HepG2 (cell line): Measurements from ENCODE around the gene TMEM125. TPM values are rescaled to one million over a fixed set of nuclear protein-coding genes. Genes with fewer than 3 reads are reported as not detected.

Experiments used
- ATAC-seq: fragments of 200-7000 bp; cut with Tn5 transposase; 3 replicates; pipeline ENCODE4 v1.9.1; 2020; ENCODE audit warnings: mild to moderate bottlenecking, moderate library complexity
- BruUV-seq: library from RNA; stranded (reverse); fragments of 400-500 nt; replicated peaks from 2 replicates; lab custom pipeline; 2021; lab: Mats Ljungman, UMichigan
- CTCF ChIA-PET: fragments of 300-600 bp; formaldehyde crosslinking; extraction: SDS; loops from one replicate; lab custom pipeline; 2021; ENCODE audit warnings: low total read pairs, inconsistent platforms, low intra/inter-chr PET ratio; lab: Yijun Ruan, JAX
- POLR2A ChIA-PET: fragments of 350-600 bp; sonication (Branson Sonifier 250); formaldehyde crosslinking; loops from one replicate; lab custom pipeline; 2020; ENCODE audit warnings: antibody characterized with exemption, inconsistent platforms; lab: Yijun Ruan, JAX
- DNase-seq: peaks from one replicate; pipeline ENCODE4 v3.0.0-alpha.2; 2015; ENCODE audit warnings: low spot score
- FAIRE-seq: peaks from 3 replicates; lab custom pipeline; 2011; peaks lifted over from hg19 to GRCh38; lab: Jason Lieb, UNC
- H2AFZ ChIP-seq: one replicate; pipeline ENCODE4 v1.6.1; 2011; ENCODE audit warnings: low read length, inconsistent platforms
- H3K27ac ChIP-seq: fragments of 300-600 bp; 3 replicates; pipeline ENCODE4 v1.8.0; 2011; ENCODE audit warnings: mixed run types, mild to moderate bottlenecking, mixed read lengths, low read length, inconsistent platforms; ENCODE audit not compliant: insufficient read depth; ENCODE audit errors: extremely low read length
- H3K27me3 ChIP-seq, 2 experiments: fragments of 200-600 bp in 1 of 2; 2 replicates in 1 of 2; 3 replicates in 1 of 2; pipeline versions ENCODE4 v1.6.0 to v1.8.0; 2011; ENCODE audit warnings: low read length in 2 of 2, mild to moderate bottlenecking in 2 of 2, moderate library complexity in 2 of 2, inconsistent platforms in 1 of 2; ENCODE audit not compliant: insufficient read depth in 2 of 2, control insufficient read depth in 1 of 2
- H3K36me3 ChIP-seq, 2 experiments: fragments of 200-600 bp in 1 of 2; replicated peaks in 1 of 2; 2 replicates in 1 of 2; 3 replicates in 1 of 2; pipeline versions ENCODE4 v1.5.1 to v1.8.0; 2011; ENCODE audit warnings: low read length in 2 of 2, inconsistent platforms in 1 of 2; ENCODE audit not compliant: insufficient read depth in 2 of 2, control insufficient read depth in 1 of 2
- H3K4me1 ChIP-seq: 2 replicates; pipeline ENCODE4 v1.5.1; 2012; ENCODE audit warnings: low read length, inconsistent platforms; ENCODE audit not compliant: insufficient read depth
- H3K4me2 ChIP-seq: 2 replicates; pipeline ENCODE4 v1.6.0; 2011; ENCODE audit warnings: low read depth, low read length, inconsistent platforms
- H3K4me3 ChIP-seq, 3 experiments: fragments of 200-600 bp in 1 of 3; sonication (generic), shearing (Covaris generic) in 1 of 3; replicated peaks in 1 of 3; 2 replicates each; pipeline ENCODE4 v1.5.1; 2011 to 2016; ENCODE audit warnings: low read length in 3 of 3, inconsistent platforms in 2 of 3, low read depth in 2 of 3, mild to moderate bottlenecking in 2 of 3, control low read depth in 1 of 3, mixed read lengths in 1 of 3; ENCODE audit not compliant: insufficient read depth in 1 of 3
- H3K79me2 ChIP-seq: one replicate; pipeline ENCODE4 v1.6.1; 2011; ENCODE audit warnings: low read length, inconsistent platforms; ENCODE audit not compliant: insufficient read depth
- H3K9ac ChIP-seq: 2 replicates; pipeline ENCODE4 v1.6.0; 2011; ENCODE audit warnings: mild to moderate bottlenecking, low read depth, low read length, inconsistent platforms; ENCODE audit not compliant: insufficient read depth
- H3K9me3 ChIP-seq: 2 replicates; pipeline ENCODE4 v1.5.1; 2012; ENCODE audit warnings: mild to moderate bottlenecking, low read length
- H4K20me1 ChIP-seq: 2 replicates; pipeline ENCODE4 v1.6.0; 2011; ENCODE audit warnings: inconsistent platforms, mild to moderate bottlenecking, low read length, moderate library complexity; ENCODE audit not compliant: insufficient read depth
- CENPX ChIP-seq: sonication (generic); formaldehyde crosslinking; IDR thresholded peaks from 2 replicates; pipeline ENCODE4 v1.9.0; 2021; ENCODE audit warnings: mild to moderate bottlenecking, missing genetic modification reagents, moderate library complexity
- CREB1 ChIP-seq, 2 experiments: fragments of 450-650 bp in 1 of 2; IDR thresholded peaks; 2 replicates each; pipeline ENCODE4 v1.6.1; 2016 to 2017; ENCODE audit warnings: control low read depth in 1 of 2, mild to moderate bottlenecking in 1 of 2, missing compliant biosample characterization in 1 of 2, missing genetic modification characterization in 1 of 2
- HDAC2 ChIP-seq: sonication (generic); formaldehyde crosslinking; IDR thresholded peaks from 2 replicates; pipeline ENCODE4 v1.4.0; 2020; ENCODE audit warnings: missing genetic modification reagents
- KLF6 ChIP-seq: IDR thresholded peaks from 2 replicates; pipeline ENCODE4 v1.8.0; 2016; ENCODE audit warnings: missing biosample characterization, missing genetic modification reagents
- ZBTB7B ChIP-seq: sonication (generic); formaldehyde crosslinking; IDR thresholded peaks from 2 replicates; pipeline ENCODE4 v1.4.0; 2020; ENCODE audit warnings: missing genetic modification reagents
- ZNF510 ChIP-seq: sonication (generic); formaldehyde crosslinking; IDR thresholded peaks from 2 replicates; pipeline ENCODE4 v1.4.0; 2020; ENCODE audit warnings: low read depth, mild to moderate bottlenecking, missing genetic modification reagents
- WGBS: methylation state at CpG from one replicate; pipeline ENCODE4 v1.1.6; 2017; ENCODE audit warnings: low lambda C conversion rate; 5-methylcytosine and 5-hydroxymethylcytosine counted together
- in situ Hi-C: cut with HindIII; loops from 2 replicates; pipeline ENCODE4 v1.10.0; 2017; ENCODE audit warnings: low pct_unique_long_range_greater_than_20kb; ENCODE audit not compliant: extremely low pct_ligation_motif_present
- intact Hi-C: fragments of 100-400 bp; cut with micrococcal nuclease; formaldehyde crosslinking; loops from one replicate; pipeline ENCODE4 v1.10.0; 2022; ENCODE audit not compliant: unreplicated experiment
- polyA plus RNA-seq, 8 experiments: library from polyadenylated mRNA; depleted of rRNA in 3 of 8; stranded (reverse) in 7 of 8; unstranded in 1 of 8; fragments of >200 nt; fragmentation: Illumina TruSeq in 4 of 8; extraction: Trizol in 4 of 8; gene quantifications; 2 replicates each; pipeline versions ENCODE4 v1.2.1 to v1.2.3, GENCODE V29; 2011 to 2016; ENCODE audit warnings: low read depth in 4 of 8, missing spikeins in 1 of 8, mixed read lengths in 1 of 8; ENCODE audit not compliant: insufficient read depth in 1 of 8
- total RNA-seq, 5 experiments: library from RNA; depleted of rRNA; stranded (reverse); fragments of >200 nt; fragmentation: Illumina TruSeq; extraction: Trizol; gene quantifications; 2 replicates each; pipeline ENCODE4 v1.2.3, GENCODE V29; 2016; ENCODE audit warnings: low read depth in 1 of 5
- TF ChIP-seq, protein P1 (sequence below): sonication (generic); formaldehyde crosslinking; IDR thresholded peaks from 2 replicates; pipeline ENCODE4; 2020; ENCODE audit warnings: missing genetic modification reagents, mild to moderate bottlenecking, borderline replicate concordance

The TMEM125 gene
- total and polyA plus RNA-seq, 2 of the 13 experiments (the other 11 are each of a cell fraction or from before 2014, with no cell fraction given) = 0.03 TPM; not detected in 1

DNA sequence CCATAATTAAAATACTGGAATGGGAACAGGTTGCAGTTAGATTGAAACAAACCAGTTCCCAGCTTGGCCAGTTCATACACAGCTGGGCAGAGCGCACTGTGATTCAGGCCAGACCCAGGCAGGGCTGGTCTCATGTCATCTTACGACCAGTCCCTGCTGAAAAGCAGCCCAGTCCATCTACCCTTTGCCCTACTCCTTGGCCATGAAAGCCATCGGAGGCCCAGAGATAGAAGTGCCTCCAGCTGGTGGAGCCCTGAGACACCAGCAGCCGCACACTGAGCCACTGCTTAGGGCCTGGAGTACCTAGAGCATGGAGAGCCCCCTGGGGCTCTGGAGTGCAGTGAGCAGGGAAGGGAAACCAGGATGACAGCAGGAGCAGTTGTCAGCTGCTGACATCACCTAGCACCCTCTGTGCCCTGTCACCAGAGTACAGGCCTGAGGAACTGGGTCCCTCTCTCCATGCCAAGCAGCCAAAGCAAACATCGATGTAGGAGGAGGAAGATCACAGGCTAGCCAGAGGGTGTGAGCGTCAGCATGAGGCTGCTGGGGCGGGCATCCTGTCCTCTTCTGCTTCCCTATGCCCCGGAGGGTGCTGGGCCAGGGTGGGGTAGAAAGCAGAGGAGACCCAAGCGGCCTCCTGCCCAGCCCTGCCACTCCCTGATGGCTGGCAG, 34.2 kb upstream of the TMEM125 start:
- no peak for FAIRE-seq
- H3K4me2 ChIP-seq = no peak overlapping the region
- TF ChIP-seq, protein P1, sequence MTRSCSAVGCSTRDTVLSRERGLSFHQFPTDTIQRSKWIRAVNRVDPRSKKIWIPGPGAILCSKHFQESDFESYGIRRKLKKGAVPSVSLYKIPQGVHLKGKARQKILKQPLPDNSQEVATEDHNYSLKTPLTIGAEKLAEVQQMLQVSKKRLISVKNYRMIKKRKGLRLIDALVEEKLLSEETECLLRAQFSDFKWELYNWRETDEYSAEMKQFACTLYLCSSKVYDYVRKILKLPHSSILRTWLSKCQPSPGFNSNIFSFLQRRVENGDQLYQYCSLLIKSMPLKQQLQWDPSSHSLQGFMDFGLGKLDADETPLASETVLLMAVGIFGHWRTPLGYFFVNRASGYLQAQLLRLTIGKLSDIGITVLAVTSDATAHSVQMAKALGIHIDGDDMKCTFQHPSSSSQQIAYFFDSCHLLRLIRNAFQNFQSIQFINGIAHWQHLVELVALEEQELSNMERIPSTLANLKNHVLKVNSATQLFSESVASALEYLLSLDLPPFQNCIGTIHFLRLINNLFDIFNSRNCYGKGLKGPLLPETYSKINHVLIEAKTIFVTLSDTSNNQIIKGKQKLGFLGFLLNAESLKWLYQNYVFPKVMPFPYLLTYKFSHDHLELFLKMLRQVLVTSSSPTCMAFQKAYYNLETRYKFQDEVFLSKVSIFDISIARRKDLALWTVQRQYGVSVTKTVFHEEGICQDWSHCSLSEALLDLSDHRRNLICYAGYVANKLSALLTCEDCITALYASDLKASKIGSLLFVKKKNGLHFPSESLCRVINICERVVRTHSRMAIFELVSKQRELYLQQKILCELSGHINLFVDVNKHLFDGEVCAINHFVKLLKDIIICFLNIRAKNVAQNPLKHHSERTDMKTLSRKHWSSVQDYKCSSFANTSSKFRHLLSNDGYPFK = no peak
- TF ChIP-seq KLF6 (CRISPR knock-in tag) = no peak
- TF ChIP-seq CREB1 (IDR thresholded peaks at IDR 0.05) = no peak
- no peak for TF ChIP-seq CREB1 (CRISPR knock-in tag; IDR thresholded peaks at IDR 0.05)
- TF ChIP-seq ZBTB7B (CRISPR knock-in tag) = no peak
- no peak for TF ChIP-seq HDAC2
- no peak for TF ChIP-seq CENPX
- TF ChIP-seq ZNF510 (CRISPR knock-in tag) = no peak
- H3K4me3 ChIP-seq = no peak overlapping the region
- peaks cover 6% of the 10 kb centered on the region; the same call in 1 of the 2 replicates for H3K4me1 ChIP-seq
- peak; percentile 11; the same call in 1 of the 3 replicates for ATAC-seq
- H3K27me3 ChIP-seq = peaks cover 1 to 32% of the 10 kb centered on the region in 2 experiments; a peak in 3 of 5 replicates
- H4K20me1 ChIP-seq = no peaks in the 10 kb centered on the region
- 30% methylated on average over 4 of the region's 9 CpGs for WGBS
- no peaks in the 10 kb centered on the region for H3K79me2 ChIP-seq
- intact Hi-C loops = loop anchor here (5.0 kb wide), 1 partner anchor 112 kb away; no protein-coding TSS in a partner anchor
- H3K27ac ChIP-seq = no peak overlapping the region
- H2AFZ ChIP-seq = no peak overlapping the region
- ChIA-PET CTCF (no interaction called here), POLR2A (no interaction called here)
- no peaks in the 10 kb centered on the region for H3K36me3 ChIP-seq
- no peak overlapping the region for H3K9ac ChIP-seq
- H3K9me3 ChIP-seq = no peaks in the 10 kb centered on the region
- no peak for DNase-seq
- in situ Hi-C loops = no loop called here
- no TSS peak for BruUV-seq
